Activated CD4-positive, CD25-positive, alpha-beta regulatory T cell treated with anti-CD3 and anti-CD28 coated beads, Interleukin-2, amount 50 U/mL, for 24 hours (primary cell): ENCODE measurements around the gene NFIL3.
"Not testable (repeated sequence)": the region's sequence is repeated elsewhere in the genome, so short reads cannot be mapped to it uniquely, and the experiment has no call there.

Source experiments
- ATAC-seq, 2 donors: fragments of 150-1000 bp; cut with Tn5 transposase; one replicate each; pipeline ENCODE4 v1.10.0; 2021; ENCODE audit warnings: mild to moderate bottlenecking in 1 of 2, moderate library complexity in 1 of 2

Gene NFIL3, protein sequence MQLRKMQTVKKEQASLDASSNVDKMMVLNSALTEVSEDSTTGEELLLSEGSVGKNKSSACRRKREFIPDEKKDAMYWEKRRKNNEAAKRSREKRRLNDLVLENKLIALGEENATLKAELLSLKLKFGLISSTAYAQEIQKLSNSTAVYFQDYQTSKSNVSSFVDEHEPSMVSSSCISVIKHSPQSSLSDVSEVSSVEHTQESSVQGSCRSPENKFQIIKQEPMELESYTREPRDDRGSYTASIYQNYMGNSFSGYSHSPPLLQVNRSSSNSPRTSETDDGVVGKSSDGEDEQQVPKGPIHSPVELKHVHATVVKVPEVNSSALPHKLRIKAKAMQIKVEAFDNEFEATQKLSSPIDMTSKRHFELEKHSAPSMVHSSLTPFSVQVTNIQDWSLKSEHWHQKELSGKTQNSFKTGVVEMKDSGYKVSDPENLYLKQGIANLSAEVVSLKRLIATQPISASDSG

DNA sequence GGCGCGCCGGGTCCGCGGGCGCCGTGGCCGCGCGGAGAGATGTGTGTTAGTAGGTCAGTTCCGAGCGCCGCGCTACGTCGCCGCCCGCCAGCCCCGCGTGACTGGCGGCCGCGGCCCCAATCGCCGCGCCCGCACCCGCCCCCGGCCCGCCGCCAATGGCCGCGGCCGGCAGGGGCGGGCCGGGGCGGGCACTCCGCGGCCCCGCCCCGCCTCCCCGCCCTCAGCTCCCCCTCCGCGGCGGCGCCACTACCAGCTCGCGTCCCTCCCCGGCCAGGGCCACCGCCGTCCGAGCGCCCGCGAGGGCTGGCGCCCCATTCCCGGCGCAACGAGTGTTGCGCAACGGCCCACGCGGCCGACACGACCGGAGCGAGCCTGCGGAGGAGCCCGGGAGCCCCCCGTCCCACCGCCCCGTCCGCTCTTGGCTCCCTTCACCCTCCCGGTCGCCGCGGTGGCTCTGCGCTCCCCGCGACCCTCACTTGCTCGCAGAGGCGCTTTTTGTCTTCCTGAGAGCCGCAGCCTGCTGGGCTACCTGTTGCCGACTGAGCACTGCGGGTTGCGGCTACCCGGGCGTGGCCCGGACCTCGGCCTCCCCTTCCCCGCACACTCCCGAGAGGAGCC, at the start of gene NFIL3:
TSS of gene NFIL3 (minus strand) at position 48 of the 618 bp plus-strand sequence. CDS start 13,098 bp downstream, outside the sequence.
- peak; percentile 82 to 84 for ATAC-seq

DNA sequence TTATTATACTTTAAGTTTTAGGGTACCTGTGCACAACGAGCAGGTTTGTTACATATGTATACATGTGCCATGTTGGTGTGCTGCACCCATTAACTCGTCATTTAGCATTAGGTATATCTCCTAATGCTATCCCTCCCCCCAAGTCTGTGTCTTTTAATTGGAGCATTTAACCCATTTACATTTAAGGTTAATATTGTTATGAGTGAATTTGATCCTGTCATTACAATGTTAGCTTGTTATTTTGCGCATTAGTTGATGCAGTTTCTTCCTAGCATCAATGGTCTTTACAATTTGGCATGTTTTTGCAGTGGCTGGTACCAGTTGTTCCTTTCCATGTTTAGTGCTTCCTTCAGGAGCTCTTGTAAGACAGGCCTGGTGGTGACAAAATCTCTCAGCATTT, 47.9 kb upstream of the NFIL3 start:
- not testable (repeated sequence) for ATAC-seq

DNA sequence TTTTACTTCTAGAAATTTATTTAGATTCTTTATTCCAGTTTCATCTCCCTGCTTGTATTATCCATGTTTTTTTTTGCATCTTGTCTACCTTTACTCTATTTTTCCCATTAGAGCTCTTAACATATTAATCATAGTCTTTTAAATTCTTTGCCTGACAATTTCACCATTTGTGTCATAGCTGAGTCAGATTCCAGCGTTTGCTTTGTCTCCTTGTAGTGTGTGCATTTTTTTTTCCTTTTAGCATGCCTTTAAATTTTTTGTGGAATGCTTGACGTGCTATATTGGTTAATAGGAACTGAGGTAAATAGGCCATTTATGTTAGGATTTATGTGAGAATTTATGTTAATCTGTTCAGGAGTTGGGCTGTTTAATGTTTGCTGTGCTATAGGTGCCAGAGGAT, 41.8 kb upstream of the NFIL3 start:
- no peak for ATAC-seq

DNA sequence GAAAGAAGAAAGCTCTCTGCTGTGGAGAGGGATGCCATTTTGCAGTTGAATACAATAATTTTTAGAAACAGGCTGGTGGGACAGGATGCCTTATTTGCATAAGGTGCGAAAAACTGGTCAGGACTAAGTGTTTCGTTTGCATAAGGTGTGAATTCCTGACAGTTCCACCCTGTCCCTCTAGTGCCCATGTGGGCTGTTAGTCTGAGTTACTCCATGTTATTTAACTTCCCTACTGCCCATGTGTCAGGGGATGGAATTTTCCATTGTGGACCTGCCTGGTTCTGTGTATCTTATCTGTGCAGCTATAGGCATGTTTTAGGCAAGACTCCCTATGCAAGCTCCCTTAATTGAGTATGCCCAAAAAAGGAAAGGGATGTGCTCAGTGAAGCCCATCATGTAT, 35.3 kb upstream of the NFIL3 start:
- no peak for ATAC-seq

DNA sequence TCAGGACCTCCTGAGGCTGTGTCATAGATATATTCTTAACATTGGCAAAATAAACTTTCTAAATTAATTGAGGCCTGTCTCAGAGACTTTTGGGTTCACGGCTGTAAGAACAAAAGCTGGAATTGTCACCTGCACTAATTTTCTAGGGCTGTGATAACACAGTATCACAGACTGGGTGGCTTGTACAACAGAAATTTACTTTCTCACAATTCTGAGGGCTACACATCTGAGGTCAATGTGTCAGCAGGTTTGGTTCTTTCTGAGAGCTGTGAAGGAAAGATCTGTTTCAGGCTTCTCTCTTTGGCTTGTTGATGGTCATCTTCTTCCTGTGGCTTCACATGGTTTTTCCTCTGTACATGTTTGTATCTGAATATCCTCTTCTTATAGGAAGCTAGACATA, 29.2 kb upstream of the NFIL3 start:
- no peak for ATAC-seq

DNA sequence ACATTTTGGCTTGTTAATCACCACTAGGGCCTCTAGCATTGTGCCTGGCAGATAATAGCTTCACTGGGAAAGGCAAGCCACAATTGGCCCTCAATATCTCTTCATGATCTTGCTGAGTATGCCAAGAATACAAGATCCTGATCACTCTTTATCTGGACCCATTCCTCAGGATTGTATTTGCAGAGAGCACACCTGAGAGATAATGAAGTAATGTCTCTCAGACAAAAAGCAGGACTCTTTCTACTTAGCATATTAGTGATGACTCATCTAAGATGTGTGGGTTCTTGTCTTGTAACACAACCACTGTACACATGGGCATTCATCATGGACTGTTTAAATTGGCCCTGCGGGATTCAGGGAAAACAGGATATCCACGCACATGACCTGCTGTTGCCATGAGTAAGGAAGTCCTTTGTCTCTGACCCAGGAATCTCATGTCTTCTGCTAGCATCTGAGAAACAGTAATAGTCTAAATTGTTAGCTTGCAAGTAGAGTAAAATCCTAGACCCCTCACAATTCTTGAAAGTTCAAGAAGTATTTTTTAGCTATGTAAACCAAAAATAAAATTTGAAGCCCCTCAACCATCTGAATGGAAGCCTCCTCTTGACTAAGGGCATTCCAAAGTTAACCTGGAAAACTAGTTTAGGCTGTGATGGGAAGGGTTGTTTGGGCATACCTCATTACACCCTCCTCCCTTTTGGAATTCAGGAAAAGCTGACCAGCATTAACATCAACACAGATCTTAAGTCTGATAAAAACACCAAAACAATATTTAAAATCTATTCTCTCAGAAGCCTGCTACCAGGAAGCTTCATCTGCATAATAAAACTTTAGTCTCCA, 28.0 kb upstream of the NFIL3 start:
- no peak for ATAC-seq

DNA sequence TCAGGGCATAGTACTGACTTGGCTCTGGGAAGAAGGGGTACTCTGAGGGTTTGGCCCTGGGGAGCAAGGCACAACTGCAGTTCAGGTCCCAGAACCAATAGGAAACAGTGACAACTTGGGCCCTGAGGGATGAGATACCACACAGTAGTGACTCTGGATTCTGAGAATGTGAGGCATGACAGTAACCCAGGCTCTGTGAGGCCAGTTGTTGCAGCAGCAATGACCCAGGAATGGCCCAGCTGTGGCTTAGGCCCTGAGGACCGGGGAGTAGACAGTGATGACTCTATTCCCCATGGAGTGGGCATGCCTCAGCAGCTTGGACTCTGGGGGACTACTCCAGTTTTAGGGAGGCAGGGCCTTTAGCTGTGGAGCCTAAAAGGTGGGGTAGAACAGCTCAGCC, 21.5 kb upstream of the NFIL3 start:
- no peak for ATAC-seq

DNA sequence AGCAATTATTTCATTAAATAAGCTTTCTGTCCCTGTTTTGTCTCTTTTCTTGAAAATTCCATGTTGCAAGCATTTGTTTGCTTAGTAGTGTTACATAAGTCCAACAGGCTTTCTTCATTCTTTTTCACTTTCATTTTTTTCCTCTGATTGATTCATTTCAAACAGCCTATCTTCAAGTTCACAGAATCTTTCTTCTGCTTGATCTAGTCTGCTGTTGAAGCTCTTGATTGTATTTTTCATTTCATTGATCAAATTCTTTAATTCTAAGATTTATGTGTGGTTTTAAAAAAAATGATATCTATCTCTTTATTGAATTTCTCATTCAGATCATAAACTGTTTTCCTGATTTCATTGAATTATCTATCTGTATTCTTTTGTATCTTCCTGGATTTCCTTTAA, 20.4 kb upstream of the NFIL3 start:
- ATAC-seq = no peak

DNA sequence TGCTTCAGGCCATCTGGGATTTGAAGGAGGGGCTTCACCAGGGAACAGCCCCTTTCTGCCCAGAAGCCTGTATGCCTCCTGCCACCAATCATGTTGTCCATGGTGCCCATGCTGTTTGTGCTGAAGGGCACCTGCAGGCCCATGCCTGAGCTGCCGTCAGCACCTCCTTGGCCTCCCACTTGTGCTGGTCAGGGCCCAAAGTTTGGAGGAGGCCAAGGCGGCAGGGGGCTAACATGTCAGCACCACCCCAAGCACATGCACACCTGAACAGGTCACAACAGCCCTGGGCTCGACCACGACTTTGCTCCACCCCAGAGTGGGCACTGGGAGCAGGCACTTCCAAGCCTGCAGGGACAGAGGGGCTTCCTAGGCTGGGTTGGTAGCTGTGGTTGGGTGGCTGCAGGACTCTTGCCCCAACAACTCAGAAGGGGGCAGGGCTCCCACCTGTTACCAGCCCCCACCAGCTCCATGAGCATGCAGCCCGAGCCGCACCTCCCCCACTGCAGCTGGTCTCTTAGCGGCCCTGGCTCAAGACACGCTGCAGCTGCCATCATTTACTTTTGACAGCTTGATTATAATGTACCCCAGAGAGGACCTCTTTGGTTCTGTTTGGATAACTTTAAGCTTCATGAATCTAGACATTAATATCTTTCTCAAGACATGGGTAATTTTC, 19.8 kb upstream of the NFIL3 start:
- ATAC-seq = no peak

DNA sequence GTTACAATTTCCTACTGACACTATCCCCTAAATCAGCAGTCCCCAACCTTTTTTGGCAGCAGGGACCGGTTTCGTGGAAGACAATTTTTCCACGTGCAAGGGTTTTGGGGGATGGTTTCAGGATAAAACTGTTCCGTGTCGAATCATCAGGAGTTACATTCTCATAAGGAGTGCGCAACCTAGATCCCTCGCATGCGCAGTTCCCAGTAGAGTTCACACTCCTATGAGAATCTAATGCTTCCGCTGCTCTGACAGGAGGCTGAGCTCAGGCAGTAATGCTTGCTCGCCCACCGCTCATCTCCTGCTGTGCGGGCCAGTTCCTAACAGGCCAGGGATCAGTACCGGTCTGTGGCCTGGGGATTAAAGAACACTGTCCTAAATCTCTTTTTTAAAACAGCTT, 13.2 kb upstream of the NFIL3 start:
- no peak for ATAC-seq

DNA sequence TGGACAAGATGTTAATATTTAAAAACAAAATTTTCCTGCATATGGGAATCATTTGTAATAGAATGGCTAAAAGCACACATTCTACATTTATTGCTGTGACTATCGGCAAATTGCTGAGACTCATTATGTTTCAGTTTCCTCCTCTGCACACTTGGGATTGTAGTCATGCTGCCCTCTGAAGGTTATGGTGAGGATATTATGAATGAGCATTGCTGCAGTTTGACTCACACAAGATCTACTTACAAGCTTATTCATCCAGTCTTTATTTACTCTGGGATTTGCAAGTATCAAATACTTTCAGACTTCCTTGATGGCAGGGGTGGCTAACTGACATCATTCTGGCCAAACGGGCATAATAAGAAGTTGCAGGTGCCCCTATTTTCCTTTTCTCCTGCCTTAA, 9.5 kb upstream of the NFIL3 start:
- ATAC-seq = peak; percentile 64 to 72

DNA sequence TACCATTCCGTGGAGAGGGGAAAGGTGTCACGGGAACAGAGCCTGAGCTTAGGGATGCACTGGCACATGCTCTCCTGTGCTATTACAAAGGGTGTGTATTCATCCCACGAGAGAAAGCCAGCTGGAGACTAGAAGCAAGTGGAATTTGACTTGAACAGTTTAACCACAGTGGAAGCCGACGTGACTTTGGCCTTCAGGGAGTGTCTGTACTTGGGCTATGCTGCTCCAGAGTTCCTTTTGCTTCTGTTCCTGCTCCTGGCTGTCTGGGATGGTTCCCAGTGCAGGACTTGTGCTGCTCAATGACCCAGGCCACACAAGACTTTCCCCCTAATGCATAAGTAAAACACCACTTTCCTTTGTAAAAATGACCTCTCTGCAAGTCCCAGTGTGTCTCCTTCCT, 7.9 kb upstream of the NFIL3 start:
- ATAC-seq = no peak

DNA sequence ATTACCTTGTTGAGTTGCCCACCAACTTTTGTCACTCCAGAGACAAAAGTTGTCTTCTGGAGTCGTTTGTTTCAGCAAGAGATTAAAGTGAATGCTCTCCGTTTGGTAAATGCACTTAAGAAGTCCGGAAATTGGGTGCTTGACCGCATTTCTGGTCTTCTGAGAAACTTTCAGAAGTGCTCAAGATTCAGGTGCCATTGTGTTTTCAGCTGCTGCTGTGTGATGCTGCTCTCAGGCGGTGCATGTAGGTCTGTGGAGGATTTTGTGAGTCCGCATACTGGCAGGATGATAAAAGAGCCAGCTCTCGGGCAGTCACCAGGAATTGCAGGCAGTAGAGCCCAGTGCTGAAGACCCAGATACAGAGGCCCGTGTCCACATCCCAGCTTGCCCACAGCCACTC, 5.9 kb upstream of the NFIL3 start:
- no peak for ATAC-seq

DNA sequence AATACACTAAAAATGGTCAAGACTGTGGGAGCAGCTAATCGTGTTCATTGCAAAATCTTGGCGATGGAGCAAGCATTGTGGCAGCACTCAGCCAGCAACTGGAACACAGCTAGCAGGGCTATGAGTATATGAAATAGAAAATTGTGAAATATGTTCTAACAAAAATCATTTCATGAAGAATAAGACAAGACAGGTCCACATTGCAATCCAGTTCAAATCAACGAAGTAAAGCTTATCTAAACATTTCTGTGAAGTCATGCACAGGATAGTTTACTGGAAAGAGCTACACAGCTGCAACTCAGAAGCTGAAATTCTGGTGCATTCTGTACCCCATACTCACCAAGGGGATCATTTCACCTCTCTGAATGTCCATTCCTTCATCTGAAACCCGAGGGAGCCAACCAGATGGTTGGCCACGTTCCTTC, 5.3 kb upstream of the NFIL3 start:
- no peak for ATAC-seq

DNA sequence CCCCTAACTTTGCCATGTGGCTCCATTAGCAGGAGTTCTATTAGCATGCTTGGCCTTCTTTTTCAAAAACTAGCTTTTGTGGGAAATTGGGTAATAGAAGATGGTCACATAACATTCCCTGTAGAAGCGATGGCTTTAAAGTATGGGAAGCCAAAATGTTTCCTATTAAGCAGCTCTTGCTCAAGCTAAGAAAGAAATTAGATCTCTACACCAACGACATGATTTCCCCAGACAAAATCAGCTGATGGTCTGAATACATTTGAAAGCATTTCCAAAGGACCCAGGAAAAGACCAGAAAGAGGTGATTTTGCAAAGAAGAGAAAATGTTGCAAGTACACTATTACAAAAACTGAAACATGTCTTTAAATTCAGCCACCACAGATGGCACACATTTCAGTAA, 4.8 kb upstream of the NFIL3 start:
- ATAC-seq = no peak

DNA sequence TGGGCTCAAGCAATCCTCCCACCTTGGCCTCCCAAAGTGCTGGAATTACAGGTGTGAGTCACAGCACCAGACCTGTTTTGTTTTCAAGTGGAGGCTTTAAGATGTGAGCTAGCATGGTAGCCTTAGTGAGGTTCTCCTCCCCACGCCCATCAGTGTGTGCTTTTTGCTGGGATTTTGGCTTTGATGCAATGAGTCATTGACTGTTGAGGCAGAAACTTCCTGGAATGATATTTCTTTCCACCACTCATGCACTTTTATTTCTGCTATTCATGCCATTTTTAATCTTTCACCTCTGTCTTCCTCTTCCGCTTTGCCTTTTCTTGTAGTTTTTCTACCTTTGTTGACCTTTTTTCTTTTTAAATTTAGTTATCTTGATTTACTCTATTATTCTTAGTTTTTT, 4.2 kb upstream of the NFIL3 start:
- no peak for ATAC-seq

DNA sequence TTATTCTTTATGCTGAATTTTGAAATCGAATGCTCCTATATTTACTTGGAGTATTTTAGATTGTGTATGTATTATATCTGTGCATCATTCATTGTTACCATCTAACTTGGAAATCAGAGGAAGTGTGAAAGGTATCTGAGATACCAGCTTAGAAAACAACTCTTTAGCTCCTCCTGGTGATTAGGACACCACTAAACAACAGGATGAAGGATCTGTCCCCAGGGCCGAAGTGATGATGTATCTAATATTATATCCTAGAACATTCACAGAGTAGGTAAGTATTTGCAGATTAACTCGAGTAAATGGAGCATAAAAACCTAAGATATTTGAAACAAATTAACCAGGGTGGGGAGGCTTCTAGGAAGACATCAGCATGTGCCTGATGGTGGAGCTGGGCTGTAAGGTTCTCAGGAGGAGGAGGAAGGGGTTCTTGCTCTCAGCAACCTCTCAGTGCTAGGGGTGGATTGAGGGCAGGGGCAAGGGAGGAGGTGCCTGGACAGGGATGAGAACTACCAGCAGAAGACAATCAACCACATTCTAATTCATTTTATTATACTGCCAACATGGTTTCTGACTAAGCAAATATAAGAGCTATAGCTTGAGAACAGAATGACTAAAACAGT, 2.6 kb upstream of the NFIL3 start:
- no peak for ATAC-seq

DNA sequence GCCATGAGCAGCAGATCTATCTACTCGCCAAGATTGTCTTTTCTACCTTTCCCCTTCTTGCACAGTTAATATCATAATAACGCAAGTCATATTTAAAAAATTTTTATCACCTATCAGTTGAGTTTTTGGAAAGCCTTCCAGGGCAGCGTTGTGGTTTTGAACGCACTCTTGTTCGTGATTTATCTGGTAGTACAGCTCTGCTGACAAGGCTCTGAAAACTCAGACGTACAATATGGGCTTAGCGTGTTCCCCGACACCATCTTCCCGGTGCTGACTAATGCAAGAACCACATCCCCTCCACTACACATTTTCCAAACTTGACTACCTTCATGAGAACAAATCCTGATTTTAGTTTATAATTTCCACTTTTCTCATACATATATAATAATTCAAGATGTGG, 1.6 kb upstream of the NFIL3 start:
- ATAC-seq = no peak

DNA sequence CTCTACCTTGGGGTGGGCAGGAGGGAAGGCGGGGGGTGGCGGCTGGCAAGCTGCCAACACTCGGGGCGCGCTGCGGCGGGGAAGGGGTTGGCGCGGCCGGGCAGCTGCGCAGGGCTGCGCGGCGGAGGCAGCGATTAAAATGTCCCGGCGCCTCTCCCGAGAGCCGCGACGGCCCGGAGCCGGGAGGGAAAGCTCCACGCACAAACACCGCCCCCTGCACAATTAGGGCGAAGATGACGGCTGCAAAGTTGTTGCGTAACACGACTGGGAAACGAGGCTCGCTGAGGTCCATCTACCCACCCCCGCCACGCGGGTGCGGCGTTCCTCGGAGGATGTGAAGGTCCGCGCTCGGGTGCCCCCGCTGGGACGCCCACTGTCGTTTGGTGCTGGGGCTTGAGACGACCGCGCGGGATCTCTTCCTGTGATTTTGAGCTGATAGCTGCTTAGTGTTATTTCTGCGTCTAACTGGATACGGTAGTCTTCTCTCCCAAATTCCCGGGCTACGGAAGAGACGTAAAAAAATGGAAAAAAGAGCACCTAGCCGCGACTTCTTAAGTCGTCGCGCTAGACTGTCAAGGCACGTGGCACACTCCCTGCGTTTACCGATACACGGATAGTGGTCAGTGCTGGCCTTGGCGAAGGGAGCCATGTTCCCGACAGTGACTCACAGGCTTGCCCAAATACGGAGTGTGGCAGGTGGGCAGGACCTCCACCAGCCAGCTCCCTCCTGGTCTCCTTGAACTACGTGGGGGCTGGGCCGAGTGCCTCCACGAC, 958 bp upstream of the NFIL3 start:
- peak; percentile 4 to 6 for ATAC-seq

DNA sequence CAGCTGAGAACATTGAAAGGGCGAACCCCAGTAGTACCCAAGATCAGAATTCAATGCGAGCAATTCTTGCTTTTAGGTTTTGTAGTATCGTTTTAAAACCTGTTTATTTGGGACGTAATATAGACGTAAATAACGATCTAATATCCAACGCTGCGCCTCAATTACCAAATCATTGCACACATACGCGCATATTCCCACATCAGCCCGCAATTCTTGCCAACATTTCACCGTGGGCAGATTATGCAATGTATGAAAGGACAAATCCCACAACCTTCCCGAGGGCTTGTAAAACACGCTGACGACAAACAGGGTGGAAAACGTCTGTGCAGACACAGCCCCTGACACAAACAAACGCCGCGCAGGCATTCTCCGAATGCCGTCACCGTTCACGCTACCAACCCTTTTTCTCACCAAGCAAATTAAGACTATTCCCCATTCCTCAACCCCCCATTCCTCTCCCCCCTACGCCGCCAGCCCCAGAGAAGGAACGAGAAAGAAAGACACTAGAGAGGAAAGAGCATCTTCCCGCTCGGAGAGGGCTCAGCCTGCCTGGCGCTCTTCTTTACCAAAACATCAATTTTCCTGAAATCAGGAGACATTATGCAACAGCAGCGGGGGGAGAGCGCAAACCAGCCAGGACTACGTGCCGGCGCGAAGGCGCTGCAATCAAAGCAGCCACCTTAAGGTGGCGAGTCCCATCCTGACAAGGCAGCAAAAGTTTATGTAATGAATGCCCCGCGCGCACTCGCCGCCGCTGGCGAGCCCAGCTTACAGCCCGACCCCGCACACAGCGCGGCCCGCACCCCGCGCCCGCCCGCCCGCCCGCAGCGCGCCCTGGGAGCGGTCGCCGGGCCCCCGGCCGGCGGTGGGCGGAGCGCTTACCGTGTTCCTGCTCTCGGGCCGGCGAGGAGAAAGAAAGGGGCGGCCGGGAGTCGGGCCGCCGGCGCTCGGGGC, 597 bp downstream of the NFIL3 start:
- ATAC-seq = peak; percentile 31 to 42
